Measurements from ENCODE around the gene SPINK13. TPM values are rescaled to one million over a fixed set of nuclear protein-coding genes. Genes with fewer than 3 reads are reported as not detected.
"Not testable (repeated sequence)": the region's sequence is repeated elsewhere in the genome, so short reads cannot be mapped to it uniquely, and the experiment has no call there.

Gene SPINK13
- total RNA-seq, 1 donor from 2014 or later = not detected

DNA sequence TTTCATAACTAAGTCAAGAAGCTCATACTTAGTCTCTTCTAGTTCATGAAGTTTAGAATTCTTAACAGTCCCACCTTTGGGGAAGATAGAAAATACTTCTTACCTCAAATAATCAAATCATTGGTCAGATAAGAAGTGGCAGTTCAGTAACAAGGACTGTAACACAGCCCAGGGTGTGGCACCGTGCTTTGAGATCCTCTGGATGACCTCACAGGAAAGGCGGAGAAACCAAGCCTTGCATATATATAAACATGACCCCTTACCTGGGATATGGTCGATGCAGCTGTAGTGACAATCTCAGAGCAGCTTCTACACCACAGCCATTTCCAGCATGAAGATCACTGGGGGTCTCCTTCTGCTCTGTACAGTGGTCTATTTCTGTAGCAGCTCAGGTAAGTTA is 43.6 kb downstream of the SPINK13 start, which contains the start of gene SPINK7:
TSS of gene SPINK7 (plus strand) at position 271 of the 400 bp plus-strand sequence. CDS start at position 332, 61 bp downstream.
- DNase-seq (ENCODE audit: low spot score) = no peak

DNA sequence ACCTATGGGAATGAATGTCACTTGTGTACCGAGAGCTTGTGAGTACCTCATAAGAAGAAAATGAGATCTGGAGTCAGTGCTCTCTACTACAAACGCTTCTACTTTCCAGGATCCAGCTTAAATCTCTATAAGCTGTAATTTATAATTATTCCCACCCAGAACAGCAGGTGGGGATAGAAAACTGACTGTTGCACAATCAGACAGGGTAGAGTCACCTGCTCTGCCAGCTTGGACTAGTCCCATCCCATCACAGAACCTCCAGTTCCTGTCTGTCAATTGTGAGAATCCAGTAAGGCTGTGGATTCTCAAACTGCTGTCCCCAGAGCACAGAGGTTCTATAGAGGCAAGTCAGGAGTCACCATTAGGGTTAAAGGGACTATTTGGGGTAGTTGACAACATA is 45.6 kb downstream of the SPINK13 start:
- DNase-seq (ENCODE audit: low spot score) = no peak

DNA sequence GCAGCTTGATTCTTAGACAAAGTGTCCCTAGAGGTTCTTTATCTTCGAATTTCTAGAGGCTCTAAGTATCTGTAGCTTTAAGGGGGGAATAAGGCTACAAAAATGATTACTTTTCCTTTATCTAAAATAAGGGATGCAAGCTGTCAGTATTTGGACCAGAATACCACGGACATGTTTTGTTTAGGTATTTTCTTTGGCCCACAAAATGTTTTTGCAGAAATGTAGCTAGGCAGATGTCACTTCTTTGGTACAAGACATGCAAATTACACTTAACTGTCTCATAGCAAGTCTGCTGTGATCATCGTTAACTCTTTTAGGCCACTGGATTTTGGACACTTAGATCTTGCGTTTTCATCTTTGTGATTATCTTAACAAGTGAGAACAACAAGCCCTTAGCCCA is 46.1 kb downstream of the SPINK13 start:
- no peak for DNase-seq (ENCODE audit: low spot score)

DNA sequence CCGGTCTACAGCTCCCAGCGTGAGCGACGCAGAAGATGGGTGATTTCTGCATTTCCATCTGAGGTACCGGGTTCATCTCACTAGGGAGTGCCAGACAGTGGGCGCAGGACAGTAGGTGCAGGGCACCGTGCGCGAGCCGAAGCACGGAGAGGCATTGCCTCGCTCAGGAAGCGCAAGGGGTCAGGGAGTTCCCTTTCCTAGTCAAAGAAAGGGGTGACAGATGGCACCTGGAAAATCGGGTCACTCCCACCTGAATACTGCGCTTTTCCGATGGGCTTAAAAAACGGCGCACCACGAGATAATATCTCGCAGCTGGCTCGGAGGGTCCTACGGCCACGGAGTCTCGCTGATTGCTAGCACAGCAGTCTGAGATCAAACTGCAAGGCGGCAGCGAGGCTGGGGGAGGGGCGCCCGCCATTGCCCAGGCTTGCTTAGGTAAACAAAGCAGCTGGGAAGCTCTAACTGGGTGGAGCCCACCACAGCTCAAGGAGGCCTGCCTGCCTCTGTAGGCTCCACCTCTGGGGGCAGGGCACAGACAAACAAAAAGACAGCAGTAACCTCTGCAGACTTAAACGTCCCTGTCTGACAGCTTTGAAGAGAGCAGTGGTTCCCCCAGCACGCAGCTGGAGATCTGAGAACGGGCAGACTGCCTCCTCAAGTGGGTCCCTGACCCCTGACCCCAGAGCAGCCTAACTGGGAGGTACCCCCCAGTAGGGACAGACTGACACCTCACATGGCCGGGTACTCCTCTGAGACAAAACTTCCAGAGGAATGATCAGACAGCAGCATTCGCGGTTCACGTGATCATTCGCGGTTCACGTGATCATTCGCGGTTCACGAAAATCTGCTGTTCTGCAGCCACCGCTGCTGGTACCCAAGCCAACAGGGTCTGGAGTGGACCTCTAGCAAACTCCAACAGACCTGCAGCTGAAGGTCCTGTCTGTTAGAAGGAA is 51.7 kb downstream of the SPINK13 start:
- not testable (repeated sequence) for DNase-seq (ENCODE audit: low spot score)

DNA sequence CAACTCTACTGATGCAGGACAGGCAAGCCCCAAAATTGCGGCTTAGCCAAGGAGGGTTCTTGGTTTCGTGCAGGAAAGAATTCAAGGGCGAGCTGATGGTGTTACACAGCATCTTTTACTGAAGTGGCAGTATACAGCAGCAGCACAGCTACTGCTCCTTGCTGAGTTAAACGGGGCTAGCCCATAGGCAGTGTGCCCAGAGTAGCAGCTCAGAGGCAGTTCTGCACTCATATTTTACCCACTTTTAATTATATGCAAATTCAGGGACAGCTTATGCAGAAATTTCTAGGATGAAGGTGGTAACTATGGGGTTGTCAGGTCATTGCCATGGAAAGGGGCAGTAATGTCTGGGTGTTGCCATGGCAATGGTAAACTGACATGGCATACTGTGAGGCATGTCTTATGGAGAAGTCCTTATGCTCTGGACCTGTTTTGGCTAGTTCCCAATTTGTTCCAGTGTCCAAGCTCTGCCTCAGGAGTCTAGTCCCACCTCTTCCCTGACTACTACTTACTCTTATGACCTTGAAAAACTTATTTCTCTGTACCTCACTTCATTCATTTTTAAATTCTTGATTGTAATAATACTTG is 64.8 kb downstream of the SPINK13 start:
- DNase-seq (ENCODE audit: low spot score) = no peak

DNA sequence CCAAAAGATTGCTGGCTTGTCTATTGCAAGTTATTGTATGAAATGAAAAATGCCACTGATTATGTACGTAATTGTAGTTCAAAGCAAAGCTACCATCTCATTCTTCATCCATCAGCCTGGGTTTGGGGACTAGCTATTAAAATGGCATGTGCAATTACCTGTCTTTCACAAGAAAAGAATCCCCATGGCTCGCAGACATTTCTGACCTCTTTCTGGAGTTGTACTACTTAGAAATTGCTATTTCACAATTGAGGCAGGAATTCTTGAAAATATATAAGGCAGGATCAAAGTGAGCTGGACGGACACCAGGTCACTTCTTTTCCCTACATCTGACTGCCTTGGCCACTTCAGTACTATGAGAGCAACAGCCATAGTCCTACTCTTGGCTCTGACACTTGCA is 66.7 kb downstream of the SPINK13 start, which contains the start of gene SPINK9:
TSS of gene SPINK9 (plus strand) at position 301 of the 400 bp plus-strand sequence. CDS start at position 356, 55 bp downstream.
- DNase-seq (ENCODE audit: low spot score) = no peak

Other genes with a start within 250 kb of the SPINK13 start
- 5.2 TPM for gene SPINK5, start 204.8 kb upstream of the SPINK13 start, total RNA-seq
- not detected for gene SPINK14, start 100.2 kb upstream of the SPINK13 start, total RNA-seq
- not detected for gene SPINK6, start 65.8 kb upstream of the SPINK13 start, total RNA-seq
- gene MARCOL, start 30.3 kb upstream of the SPINK13 start, total RNA-seq = not detected
- gene SPINK7, start 43.6 kb downstream of the SPINK13 start, total RNA-seq = not detected
- gene SPINK9, start 66.8 kb downstream of the SPINK13 start, total RNA-seq = not detected
- gene FBXO38, start 115.2 kb downstream of the SPINK13 start, total RNA-seq = 37.5 TPM